C4-2B (cell line): Measurements from ENCODE around the gene ANKRD63.

Experiments used
- ZFX ChIP-seq: fragments of 450-650 bp; IDR thresholded peaks from 2 replicates; pipeline ENCODE4 v1.6.1; 2017
- TF ChIP-seq, protein P1 (sequence below): fragments of 450-650 bp; conservative IDR thresholded peaks from 2 replicates; pipeline ENCODE4 v1.5.1; 2017; ENCODE audit warnings: mild to moderate bottlenecking

DNA sequence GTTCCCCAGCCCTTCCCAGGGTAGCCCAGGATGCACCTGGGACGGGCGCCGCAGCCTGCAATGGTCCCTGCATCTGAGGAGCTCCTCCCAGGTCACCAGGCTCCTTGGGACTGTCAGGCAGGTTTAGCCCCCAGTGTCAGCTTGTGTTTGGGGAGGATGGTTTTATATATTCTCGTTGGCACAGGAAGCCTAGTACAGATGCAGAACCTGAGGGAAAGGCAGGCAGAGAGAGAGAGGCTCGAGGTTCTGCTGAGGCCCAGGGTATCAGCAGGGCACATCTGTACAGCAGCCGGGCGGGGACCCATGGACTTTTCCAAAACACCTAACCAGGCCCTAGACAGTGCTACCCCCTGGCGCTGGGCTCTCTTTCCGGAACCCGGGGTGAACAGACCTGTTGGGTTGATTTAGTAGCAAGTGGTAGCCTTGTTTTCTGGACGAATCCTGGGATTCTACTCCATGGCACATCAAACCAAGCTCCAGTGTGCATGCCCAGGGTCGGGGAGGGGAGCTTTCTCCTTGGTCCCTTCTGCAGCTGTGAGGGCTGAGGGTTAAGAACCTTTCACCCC is 35.4 kb downstream of the ANKRD63 start:
- TF ChIP-seq, protein P1, sequence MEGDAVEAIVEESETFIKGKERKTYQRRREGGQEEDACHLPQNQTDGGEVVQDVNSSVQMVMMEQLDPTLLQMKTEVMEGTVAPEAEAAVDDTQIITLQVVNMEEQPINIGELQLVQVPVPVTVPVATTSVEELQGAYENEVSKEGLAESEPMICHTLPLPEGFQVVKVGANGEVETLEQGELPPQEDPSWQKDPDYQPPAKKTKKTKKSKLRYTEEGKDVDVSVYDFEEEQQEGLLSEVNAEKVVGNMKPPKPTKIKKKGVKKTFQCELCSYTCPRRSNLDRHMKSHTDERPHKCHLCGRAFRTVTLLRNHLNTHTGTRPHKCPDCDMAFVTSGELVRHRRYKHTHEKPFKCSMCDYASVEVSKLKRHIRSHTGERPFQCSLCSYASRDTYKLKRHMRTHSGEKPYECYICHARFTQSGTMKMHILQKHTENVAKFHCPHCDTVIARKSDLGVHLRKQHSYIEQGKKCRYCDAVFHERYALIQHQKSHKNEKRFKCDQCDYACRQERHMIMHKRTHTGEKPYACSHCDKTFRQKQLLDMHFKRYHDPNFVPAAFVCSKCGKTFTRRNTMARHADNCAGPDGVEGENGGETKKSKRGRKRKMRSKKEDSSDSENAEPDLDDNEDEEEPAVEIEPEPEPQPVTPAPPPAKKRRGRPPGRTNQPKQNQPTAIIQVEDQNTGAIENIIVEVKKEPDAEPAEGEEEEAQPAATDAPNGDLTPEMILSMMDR: no peak
- no peak for TF ChIP-seq ZFX
